ENCODE results near the gene CALML3.

The CALML3 gene

GRCh38 chr10:5540080-5540479 lies 15.3 kb downstream of the CALML3 start:
- no peak for DNase-seq (ENCODE audit: low read depth)

GRCh38 chr10:5540891-5541290 lies 16.1 kb downstream of the CALML3 start:
- DNase-seq (ENCODE audit: low read depth), result no peak

- DNase-seq (ENCODE audit: low read depth), result no peak
Measured at GRCh38 chr10:5542100-5542499, 17.3 kb downstream of the CALML3 start.

GRCh38 chr10:5543623-5544022 lies 18.9 kb downstream of the CALML3 start:
- no peak for DNase-seq (ENCODE audit: low read depth)

- DNase-seq (ENCODE audit: low read depth), result no peak
Measured at GRCh38 chr10:5544216-5544805, 19.6 kb downstream of the CALML3 start.

- DNase-seq (ENCODE audit: low read depth), result no peak
Measured at GRCh38 chr10:5545011-5545410, 20.2 kb downstream of the CALML3 start.

GRCh38 chr10:5545426-5545777 lies 20.6 kb downstream of the CALML3 start:
- DNase-seq (ENCODE audit: low read depth), result no peak

GRCh38 chr10:5545778-5546710 lies 21.3 kb downstream of the CALML3 start:
- no peak for DNase-seq (ENCODE audit: low read depth)

GRCh38 chr10:5546891-5547680 lies 22.3 kb downstream of the CALML3 start:
- no peak for DNase-seq (ENCODE audit: low read depth)

- DNase-seq (ENCODE audit: low read depth), result no peak
Measured at GRCh38 chr10:5547681-5547930, 22.8 kb downstream of the CALML3 start.

GRCh38 chr10:5547931-5548660 lies 23.3 kb downstream of the CALML3 start:
- DNase-seq (ENCODE audit: low read depth), result no peak

GRCh38 chr10:5549462-5550249 lies 24.9 kb downstream of the CALML3 start:
- DNase-seq (ENCODE audit: low read depth), result no peak

GRCh38 chr10:5550250-5550545 lies 25.4 kb downstream of the CALML3 start:
- DNase-seq (ENCODE audit: low read depth), result no peak

GRCh38 chr10:5550621-5551530 lies 26.1 kb downstream of the CALML3 start:
- no peak for DNase-seq (ENCODE audit: low read depth)

GRCh38 chr10:5551531-5552375 lies 27.0 kb downstream of the CALML3 start:
- DNase-seq (ENCODE audit: low read depth), result no peak

GRCh38 chr10:5552376-5553321 lies 27.9 kb downstream of the CALML3 start:
- DNase-seq (ENCODE audit: low read depth), result no peak

- no peak for DNase-seq (ENCODE audit: low read depth)
Measured at GRCh38 chr10:5553400-5554170, 28.8 kb downstream of the CALML3 start.

- DNase-seq (ENCODE audit: low read depth), result no peak
Measured at GRCh38 chr10:5555021-5555510, 30.3 kb downstream of the CALML3 start.

Measured in stimulated activated CD8-positive, alpha-beta memory T cell treated with anti-CD3 and anti-CD28 coated beads, Interleukin-12 subunit alpha, Interleukin-12 subunit beta, amount 100 ng/mL, for 1 hour (primary cell).